Cardiac septum (tissue), 1 donor: ENCODE data around the gene INSC. TPM values are rescaled to one million over a fixed set of nuclear protein-coding genes. Genes with fewer than 3 reads are reported as not detected.

ENCODE experiments used
- DNase-seq: peaks from one replicate; pipeline ENCODE4 v3.0.0-alpha.2; 2020; ENCODE audit warnings: low spot score
- intact Hi-C: fragments of 100-400 bp; cut with DNase I; formaldehyde crosslinking; loops from one replicate; pipeline ENCODE4 v1.14.0; 2022
- total RNA-seq: library from RNA; stranded (reverse); fragmentation: NEBNext Ultra II Directional; extraction: Animal tissue kit (Norgen Biotek cat#: 25700); gene quantifications from one replicate; pipeline ENCODE4 v1.2.1, GENCODE V29; 2021
- donor health status: DM: no; HTN: no; CAD: no.

The INSC gene
- total RNA-seq, 1 donor from 2014 or later: 0.22 TPM

GRCh38 chr11:15144347-15144746 is 29.6 kb downstream of the INSC start:
- DNase-seq: no peak
- intact Hi-C loops: no loop called here

GRCh38 chr11:15145151-15145550 is 30.4 kb downstream of the INSC start:
- intact Hi-C loops: no loop called here
- DNase-seq: no peak

GRCh38 chr11:15145615-15146014 is 30.9 kb downstream of the INSC start:
- DNase-seq: no peak
- intact Hi-C loops: no loop called here

DNA sequence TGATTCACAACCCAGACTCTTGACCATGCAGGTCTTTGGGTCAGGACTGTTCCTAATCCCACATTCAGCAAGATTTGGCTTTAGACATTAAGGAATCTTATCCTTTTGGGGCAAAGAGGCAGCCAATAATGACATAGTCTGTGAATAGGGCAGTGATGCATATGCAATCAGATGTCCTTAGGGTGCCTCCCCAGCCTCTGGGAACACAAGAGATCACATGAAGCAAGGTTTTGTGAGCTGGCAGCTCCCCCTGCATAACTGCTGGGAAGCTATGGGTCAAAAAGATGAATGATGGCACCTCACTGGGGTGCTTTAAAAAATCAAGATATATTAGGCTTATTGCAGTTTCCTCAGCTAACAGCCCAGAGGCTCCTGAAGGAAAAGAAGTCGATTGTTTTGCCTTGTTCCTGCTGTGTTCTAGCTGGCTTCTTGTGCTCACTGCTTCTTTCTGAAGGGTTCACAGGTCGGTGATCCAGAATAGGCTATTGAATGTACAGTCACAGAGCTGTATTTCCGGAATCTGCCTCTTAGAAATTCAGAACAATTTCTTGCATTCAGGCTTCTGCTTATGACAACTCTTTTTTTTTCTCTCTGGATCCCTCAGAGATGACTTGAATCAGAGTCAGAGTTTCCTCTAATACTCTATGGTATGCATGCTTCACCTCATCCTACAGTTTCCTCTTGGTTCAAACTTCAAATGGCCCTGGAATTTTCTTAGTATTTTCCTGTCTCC is 31.7 kb downstream of the INSC start:
- no peak for DNase-seq
- intact Hi-C loops: no loop called here

GRCh38 chr11:15148169-15148568 is 33.4 kb downstream of the INSC start:
- DNase-seq: no peak
- intact Hi-C loops: no loop called here

DNA sequence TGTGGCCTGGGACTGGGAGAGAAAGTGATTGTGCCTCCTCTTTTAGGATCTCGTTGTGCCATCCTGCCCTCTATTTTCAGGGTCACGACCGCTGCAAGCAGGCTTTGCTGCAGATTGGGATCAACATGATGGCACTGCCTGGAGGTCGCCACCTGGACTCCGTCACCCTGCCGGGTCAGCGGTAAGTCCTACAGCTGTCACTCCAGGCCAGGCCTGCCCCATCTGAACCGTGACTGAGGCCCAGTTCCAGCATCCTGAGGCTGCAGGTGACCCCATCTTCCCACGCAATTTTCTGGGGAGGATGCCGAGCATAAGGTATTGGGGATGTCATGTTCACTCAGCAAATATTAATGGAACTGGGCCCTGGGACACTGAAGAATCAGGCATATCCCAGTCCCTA is 34.3 kb downstream of the INSC start:
- intact Hi-C loops: no loop called here
- no peak for DNase-seq

GRCh38 chr11:15150507-15150906 is 35.8 kb downstream of the INSC start:
- DNase-seq: no peak
- intact Hi-C loops: no loop called here

GRCh38 chr11:15153231-15153630 is 38.5 kb downstream of the INSC start:
- intact Hi-C loops: no loop called here

GRCh38 chr11:15157181-15157580 is 42.5 kb downstream of the INSC start:
- intact Hi-C loops: no loop called here
- no peak for DNase-seq

More at GRCh38 chr11:15153231-15153630, 38.5 kb downstream of the INSC start:
- DNase-seq: no peak

GRCh38 chr11:15157606-15158137 is 42.9 kb downstream of the INSC start:
- DNase-seq: no peak
- intact Hi-C loops: no loop called here

- no peak for DNase-seq
- intact Hi-C loops: no loop called here
These were observed 43.8 kb downstream of the INSC start for GRCh38 chr11:15158351-15159015.

DNA sequence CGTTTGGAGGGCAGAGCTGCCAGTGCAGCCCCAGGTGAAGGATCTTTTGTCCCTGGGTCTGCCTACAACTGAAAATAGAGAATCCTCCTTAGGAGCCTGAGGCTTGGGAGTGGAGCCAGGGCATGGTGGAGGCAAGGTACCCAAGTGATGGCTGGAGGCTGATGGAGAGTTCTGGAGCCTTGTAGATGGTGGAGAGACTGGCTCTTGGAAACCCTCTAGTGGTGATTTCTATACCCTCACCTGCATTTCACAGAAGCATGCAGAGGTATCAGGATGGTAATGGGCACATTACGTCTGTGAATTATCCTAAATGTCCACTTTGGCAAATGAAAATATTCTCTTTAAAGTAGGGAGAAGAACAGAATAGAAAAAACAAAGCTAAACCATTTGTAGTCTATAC is 44.4 kb downstream of the INSC start:
- DNase-seq: no peak
- intact Hi-C loops: no loop called here

DNA sequence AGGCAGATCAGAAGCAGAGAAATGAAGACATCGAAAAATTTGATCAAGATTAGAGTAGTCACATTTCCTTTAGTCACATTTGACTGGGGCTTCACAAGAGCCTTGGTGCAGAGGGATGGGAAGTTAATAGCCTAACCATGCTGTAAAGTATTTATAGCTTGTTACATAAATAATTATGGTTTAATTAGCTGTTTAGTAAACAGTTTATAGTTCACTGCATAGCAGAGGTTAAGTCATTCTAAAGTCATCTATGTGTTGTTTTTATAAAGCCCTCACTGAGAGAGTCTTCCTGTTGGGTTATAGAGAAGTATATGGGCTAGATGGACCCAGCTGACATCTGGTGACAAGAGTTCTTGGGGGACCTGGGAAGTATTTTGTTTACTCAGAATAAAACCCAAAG is 47.1 kb downstream of the INSC start:
- DNase-seq: no peak
- intact Hi-C loops: no loop called here

GRCh38 chr11:15163136-15163535 is 48.4 kb downstream of the INSC start:
- DNase-seq: no peak
- intact Hi-C loops: no loop called here

DNA sequence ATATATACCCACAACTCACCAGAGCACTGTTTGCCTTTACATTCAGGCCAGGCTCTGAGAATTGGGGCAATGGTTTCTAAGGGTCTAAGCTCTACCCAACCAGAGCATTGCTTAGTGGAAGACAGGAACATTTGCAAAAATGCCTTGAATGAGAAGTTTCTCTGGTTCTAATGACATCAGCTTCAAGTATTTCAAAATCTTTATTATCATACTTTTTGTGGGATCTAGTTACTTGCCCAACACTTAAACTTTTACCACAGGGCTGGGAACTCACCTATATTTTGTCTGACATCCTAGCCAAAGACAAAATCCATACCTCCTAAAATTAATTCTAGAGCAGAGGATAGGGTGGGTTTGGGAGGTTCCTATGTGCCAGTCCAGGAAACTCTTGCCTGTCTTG is 51.5 kb downstream of the INSC start:
- intact Hi-C loops: no loop called here
- no peak for DNase-seq

DNA sequence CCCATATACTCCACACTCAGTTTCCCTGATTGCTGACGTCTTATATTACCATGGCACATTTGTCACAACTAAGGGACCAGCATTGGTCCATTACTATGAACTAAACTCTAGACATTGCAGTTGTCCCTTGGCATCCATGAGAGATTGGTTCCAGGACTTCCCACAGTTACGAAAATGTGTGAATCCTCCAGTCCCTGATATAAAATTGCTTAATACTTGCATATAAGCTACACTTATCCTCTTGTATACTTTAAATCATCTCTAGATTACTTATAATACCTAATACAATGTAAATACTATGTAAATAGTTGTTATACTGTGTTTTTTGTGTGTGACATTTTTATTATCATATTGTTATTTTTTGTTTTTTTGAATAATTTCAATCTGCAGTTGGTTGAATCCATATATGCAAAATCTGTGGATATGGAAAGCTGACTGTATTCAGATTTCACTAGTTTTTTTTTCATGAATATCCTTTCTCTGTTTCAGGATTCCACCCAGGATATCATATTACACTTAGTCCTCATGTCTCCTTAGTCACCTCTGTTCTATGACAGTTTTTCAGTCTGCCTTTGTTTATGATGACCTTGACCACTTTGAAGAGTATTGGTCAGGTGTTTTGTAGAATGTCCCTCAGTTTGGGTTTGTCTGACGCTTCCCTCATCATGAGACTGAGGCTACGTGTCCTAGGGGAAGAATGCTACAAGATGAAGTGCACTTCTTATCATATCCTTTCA is 55.3 kb downstream of the INSC start:
- DNase-seq: no peak
- intact Hi-C loops: no loop called here

DNA sequence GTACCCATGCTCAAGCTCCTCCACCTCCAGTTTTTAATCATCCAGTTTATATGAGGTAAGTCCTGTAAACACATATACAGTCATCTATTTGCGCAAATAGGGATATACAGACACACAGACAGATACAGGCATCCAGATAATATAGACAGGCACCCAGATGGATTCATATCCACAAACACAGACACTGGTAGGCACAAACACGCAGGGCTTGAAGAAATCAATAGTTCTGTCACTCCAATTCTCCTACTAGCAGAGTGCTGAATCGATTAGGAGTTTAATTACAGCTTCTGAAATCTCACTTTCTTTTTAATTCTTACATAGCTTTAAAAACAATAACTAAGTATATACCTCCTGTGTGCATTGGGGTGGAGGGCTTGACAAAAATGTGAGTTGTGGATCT is 56.0 kb downstream of the INSC start:
- intact Hi-C loops: no loop called here
- no peak for DNase-seq

- intact Hi-C loops: no loop called here
- DNase-seq: no peak
These were observed 57.2 kb downstream of the INSC start for GRCh38 chr11:15171956-15172355.

DNA sequence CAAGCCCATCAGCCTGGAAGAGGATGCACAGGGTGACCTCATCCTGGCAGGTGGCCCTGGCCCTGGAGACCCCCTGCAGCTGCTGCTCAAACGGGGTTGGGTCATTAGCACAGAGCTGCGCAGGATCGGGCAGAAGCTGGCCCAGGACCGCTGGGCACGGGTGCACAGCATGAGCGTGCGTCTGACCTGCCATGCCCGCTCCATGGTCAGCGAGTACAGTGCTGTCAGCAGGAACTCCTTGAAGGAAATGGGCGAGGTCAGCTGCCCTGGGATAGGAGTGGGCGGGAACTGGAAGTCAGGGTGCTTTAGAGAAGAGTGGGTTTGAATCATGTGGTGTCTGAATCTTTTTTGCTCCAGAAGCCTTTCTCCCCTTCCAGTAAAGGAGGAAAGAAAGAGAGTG is 61.1 kb downstream of the INSC start:
- intact Hi-C loops: no loop called here
- DNase-seq: no peak

- intact Hi-C loops: no loop called here
- DNase-seq: no peak
These were observed 62.0 kb downstream of the INSC start for GRCh38 chr11:15176646-15177163.
